ENCODE measurements around the gene HAPSTR1.
"Not testable (repeated sequence)": the region's sequence is repeated elsewhere in the genome, so short reads cannot be mapped to it uniquely, and the experiment has no call there.

The HAPSTR1 gene

DNA sequence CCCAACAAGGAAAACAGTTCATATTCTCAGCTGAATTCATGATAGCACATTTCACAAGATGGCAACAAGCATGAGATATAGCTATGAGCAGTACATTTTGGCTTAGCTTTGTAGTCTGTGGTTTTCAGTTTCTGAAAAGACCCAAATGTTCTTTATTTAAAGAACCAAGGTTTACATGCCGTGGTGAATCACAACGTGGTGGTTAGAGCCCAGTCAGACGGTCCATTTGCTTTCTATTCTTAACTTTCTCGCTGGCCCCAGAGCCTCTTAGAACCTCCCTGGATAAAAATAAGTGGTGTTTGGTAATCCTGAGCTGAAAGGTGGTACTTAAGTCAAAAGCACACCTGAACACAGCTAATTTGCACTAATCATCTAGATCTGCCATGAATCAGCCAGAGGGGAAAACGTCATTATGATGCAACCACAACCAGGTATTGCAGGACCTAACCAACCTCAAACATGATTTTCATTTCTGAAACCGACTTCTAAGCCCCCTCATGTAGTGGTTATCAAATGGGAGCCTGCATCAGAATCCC, 18.6 kb upstream of the HAPSTR1 start:
- DNase-seq: no peak

DNA sequence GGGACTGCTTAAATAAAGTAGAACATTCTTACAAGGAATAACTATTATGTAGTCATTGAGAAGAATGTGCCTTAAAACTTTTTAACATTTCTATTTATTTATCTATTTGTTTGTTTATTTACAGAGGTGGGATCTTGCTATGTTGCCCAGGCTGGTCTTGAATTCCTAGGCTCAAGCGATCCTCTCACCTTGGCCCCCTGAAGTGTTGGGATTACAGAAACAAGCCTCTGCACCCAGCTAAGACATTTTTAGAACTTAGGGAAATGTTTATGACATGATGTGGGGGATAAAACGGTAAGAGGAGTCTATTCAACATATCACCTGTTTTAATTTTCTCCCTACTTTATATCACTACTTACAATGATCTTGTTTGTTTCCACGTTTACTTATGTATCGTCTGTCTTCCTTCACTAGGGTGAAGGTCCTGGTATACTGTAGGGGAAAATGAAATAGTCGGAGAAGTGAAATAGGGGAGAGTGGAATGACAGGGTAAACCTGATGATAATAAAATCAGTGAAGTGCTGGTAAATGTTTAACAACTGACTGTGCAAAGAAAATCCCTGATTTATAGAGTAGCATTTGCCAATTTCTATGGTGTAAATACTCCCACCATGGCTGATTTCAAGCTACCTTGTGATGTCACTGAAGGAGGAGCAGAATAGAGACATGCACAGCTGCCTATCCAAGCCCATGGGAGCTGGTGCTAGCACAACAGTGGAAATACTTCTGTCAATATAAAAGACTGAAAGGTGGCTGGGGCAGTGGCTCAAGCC, 16.0 kb upstream of the HAPSTR1 start:
- DNase-seq: no peak

DNA sequence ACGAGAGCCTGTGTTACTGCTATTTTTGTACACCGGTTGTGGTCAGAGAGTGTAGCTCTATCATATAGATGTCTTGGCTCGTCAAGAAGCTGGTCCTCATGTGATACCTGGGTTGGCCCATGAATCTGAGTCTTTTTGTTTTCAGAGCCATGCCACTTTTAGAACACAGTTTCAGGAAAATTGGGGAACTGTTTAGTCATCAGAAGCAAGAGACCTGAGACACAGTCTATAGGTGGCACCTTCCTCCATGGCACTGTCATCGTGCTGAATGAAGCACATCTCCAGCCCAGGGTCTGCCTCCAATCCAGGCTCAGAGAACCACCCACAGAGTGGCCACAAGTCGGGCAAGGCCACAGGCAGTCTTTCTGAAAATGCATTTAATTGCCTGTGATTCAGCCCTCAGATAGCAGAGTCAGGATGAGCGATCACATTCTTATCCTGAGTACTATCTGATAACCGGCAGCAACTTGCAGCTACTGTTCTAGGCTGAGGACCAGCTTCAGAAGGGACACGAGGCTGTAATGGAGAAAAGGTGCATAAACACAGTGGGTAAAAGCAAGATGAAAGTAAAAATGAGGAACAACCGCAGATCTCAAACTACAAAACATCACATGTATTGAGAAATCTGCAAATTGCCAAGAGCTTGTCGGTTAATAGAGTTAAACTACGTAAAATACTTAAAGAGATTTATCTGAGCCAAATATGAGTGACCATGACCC, 14.2 kb upstream of the HAPSTR1 start:
- no peak for DNase-seq

DNA sequence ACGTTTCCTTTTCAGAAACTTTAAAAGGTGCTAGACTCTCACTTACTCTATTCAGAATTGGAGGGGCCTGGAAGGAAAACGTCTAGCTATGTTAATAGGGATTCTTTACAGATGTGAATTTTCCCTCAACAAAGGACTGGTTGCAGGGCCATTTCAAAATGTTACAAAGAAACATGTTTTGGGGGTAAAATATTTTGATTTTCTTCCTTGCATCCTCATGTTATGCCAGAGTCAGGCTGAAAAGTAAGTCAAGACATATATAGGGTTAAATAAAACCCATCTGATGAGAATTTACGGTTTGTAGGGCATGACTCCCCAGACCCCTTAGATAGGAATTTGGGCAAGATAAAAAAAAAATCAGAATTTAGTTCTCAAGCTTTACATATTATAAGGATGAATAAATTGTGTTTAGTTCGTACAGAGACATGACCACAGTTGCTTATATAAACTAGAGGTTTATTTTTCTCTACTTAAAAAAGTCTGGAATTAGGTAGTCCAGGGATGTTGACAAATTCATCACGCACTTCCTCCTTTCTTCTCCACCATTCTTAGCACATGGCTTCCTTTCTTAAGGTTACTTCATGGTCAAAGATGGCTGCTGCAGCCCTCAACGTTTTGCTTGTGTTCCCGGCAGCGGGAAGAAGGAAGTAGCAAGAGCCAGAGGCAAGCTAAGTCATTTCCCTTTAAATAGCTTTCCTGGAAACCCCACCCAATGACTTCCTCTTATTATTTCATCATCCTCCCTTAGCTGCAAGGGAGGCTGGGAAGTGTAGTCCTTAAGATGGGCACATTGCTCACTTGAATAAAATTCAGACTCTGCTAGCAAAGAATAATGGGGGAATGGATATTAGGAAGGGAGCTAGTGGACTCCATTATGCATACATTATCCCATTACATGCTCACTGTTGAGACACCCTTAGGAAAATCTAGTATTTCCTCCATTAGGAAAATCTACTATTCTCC, 12.7 kb upstream of the HAPSTR1 start:
- DNase-seq: not testable (repeated sequence)

DNA sequence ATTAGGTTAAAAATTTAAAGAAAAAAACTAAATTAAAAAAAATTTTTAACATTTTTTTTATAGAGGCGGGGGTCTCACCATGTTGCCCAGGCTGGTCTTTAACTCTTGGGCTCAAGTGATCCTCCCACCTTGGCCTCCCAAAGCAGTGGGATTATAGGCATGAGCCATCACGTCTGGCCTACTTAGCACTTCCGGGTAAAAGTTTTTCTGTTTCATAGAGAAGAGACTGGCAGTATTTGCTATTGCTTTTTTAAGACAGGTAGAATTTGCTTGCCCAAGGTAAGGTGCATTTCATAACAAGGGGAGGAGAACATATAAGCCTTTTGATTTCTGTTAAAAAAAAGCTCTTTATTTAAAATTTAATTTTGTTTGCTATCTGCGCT, 12.0 kb upstream of the HAPSTR1 start:
- no peak for DNase-seq

DNA sequence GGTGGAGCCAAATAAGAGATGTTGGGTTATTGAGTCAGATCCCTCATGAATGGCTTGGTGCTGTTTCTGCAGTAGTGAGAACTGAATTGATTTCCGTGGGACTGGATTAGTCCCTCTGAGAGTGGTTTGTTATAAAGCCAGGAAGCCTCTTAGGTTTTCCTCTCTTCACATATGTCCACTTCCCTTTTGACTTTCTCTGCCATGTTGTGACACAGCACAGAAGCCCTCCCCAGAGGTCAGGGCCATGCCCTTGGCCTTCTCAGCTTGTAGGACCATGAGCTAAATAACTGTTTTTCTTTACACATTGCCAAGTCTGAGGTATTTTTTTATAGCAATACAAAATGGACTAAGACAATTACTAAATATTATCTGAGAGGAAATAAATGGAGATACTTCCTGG, 10.3 kb upstream of the HAPSTR1 start:
- DNase-seq: no peak

DNA sequence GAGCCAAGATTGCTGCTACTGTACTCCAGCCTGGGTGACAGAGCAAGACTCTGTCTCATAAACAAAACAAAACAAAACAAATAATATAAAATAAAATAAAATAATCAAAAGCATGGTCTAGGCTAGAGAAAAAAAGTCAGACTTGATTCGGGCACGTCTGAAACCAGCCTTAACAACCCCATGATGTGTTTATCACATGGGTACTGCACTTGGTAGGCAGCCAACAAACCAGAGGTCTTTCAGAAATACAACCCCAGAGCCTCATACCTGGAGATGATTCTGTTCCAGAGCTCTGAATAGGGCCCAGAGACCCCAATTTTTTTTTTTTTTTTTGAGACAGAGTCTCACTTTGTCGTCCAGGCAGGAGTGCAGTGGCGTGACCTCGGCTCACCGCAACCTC, 9.6 kb upstream of the HAPSTR1 start:
- no peak for DNase-seq

DNA sequence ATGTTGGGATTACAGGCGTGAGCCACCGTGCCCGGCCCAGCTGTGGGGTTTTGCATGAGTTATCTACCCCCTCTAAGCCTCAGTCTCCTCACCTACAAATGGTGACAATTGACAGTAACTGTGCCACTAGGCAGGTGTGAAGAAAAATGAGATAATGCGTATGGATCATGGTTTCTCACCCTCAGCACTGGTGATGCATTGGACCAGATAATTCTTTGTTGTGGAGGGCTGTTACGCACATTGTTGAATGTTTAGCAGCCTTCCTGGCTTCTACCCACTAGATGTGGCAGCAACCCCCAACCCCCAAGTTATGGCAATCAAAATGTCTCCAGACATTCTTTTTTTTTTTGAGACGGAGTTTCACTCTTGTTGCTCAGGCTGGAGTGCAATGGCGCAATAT, 9.0 kb upstream of the HAPSTR1 start:
- DNase-seq: no peak

DNA sequence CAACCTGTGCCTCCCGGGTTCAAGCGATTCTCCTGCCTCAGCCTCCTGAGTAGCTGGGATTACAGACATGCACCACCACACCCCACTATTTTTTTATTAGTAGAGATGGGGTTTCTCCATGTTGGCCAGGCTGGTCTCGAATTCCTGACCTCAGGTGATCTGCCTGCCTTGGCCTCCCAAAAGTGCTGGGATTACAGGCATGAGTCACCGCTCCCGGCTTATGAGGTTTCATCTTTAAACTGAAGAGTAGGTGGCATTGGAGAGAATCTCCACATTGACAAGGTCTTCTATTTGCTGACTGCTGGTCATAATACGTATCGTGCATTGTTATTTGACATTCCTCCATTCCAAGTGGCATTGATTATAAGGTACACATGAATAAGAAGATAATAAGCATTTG, 3.7 kb upstream of the HAPSTR1 start:
- DNase-seq: not testable (repeated sequence)

DNA sequence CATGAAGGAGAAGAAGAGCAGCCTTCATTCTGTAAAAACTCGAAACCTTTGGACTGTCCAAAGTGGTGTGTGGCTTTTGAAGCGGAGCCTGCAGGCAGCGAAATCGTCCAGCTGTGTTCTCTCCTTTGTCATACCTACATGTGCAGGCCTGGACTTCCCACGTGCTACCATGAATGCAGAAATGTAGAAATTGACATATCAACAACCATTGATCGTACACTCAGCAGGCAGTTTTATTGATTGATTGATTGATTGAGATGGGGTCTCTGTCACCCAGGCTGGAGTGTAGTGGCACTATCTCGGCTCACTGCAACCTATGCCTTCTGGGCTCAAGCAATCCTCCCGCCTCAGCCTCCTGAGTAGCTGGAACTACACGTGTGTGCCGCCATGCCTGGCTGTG, 2.6 kb upstream of the HAPSTR1 start:
- DNase-seq: no peak

DNA sequence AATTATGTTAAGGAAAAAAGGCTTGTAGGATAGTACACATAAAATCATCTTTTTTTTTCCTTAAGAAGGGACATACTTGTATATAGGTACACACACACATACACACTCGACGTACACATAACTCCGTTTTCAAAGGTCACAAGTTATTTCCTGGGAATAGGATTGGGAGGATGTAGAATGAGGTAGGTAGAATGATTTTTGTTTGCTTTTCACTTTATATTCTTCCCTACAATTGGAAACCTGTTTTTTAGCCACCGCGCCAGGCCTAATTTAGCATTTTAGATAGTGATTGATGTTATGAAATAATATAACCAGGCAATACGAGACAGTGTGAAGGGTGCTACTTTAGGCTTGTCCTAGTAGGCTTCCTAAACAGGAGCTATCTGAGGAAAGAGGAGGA, 1.8 kb upstream of the HAPSTR1 start:
- DNase-seq: no peak

DNA sequence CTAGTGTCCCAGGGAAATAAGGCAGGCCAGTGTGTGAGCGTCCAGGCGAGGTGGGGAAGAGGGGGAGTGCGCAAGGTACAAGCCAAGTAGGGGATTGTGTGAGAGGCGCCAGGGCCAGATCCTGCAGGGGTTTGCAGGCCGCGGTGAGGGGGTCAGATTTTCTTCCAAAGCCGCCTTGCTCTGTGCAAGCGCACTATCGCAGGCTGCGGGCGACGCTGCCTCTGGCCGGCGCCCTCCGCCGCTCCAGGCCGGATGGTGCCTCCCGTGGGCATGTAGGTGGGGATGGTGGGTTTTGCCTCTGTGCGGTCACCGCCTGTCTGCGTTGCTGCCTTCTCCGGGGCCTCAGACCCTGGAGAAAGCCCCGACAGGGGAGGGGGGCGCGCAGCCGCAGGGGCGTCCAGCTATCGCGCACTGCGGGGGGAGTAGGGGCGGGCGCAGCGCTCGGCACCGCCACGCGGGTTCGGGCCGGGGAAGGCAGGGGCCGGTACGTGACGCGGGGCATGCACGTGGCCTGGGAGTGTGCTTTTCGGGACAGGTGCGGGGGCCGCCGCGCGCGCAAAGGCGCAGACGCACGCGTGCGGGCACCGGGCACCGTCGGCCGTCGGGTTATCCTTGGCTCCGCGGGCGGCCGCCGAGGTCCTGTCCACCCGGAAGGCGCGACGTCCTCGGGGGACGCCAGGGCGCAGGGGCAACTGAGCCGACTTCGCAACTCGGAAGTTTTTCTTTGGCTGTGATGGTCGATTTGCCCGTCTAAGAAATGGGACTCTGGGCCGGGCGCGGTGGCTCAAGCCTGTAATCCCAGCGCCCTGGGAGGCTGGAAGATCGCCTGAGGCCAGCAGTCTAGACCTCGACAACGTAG, 1.1 kb upstream of the HAPSTR1 start:
- no peak for DNase-seq

DNA sequence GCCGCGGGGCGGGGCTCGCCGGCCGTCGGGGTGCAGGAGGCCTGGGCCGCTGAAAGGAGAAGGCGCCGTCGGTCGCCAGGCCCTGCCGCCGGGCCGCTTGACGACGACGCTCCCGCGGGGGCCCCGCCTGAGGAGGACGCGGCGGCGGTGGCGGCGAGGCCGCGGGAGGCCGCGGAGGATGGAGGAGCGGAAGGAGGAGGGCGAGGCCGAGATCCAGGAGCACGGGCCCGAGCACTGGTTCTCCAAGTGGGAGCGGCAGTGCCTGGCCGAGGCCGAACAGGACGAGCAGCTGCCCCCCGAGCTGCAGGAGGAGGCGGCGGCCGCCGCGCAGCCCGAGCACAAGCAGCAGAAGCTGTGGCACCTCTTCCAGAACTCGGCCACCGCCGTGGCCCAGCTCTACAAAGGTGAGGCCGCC, 430 bp downstream of the HAPSTR1 start:
- DNase-seq: no peak

DNA sequence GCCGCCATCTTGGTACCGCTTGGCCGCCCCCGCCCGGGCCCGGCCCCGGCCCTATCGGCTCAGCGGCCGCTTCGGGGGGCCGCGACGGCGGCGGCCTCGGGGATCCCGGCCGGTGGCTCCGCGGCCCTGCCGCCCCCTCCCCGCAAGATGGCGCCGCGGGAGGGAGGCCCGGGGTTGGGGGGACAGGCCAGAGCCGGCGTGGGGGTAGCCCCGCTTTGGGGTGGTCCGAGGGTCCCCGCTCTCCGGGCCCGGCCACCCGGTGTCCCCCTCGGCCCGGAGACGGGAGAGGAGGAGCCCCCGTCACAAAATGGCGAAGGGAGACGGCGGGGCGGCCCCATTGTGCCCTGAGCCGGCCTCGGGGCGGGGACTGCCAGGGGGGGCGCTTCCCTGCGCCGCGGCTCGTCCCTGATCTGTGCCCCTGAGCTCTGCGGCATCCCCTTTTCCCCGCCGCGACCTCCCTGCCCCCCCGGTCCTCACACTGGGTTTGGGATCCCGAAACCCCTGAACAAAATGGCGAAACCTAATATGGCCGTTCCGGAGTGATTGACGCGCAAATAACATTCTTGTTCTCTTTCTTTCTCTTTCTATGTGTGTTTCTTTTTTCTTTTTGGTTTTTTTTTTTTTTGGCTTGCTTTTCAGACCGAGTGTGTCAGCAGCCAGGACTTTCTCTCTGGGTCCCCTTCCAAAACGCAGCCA, 986 bp downstream of the HAPSTR1 start:
- no peak for DNase-seq

DNA sequence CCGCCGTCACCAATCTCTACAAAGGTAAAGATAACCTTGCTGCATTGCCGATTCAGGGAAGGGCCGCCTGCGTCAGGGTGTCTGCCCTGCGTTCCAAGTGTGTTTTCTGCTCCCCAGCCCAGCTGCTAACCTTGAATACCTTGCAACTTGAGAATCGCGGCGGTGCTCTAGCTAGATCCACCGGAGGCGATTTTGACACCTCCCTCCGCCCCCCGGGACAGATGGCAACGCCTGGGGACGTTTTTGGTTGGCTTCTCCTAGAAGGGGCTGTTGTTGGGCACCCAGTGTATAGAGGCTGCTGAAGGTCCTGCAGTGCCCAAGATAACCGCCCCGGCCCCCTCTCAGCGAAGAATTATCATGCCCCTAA, 1.5 kb downstream of the HAPSTR1 start:
- no peak for DNase-seq

DNA sequence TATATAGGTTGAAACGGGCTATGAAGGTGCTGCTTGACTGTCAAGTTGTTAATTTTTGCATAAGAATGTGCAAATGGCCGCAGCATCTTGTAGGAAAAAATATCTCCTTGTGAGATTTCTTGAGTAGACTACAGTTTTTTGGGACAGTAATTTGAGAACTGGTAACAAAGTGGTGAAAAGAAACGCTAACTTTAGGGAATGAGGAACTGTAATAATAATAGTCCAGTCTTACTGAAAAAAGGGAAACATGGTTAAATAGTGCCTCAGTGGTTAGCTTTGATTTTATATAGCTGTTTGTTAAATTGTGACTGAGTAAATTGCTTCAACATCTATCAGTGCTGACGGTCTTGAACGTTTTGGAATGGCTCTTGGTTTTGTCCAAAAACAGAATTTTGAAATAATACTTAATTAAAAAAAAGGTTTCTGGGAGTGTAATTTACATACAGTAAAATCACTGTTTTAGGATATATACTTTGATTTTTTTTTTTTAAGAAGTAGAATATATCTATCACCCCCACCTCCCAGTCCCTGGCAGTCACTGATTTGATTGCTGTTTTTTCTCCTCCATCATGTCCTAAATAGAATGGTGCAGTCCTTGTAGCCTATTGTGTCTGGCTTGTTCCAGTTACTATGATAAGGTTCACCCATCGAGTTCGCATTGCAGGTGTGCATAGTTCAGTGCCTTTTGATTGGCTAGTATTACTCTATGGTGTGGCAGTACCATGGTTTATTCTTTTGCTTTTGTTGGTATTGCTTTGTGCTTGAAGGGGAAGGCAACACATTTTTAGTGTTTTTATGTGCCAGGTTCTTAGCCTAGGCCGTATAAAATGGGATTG, 2.8 kb downstream of the HAPSTR1 start:
- no peak for DNase-seq

DNA sequence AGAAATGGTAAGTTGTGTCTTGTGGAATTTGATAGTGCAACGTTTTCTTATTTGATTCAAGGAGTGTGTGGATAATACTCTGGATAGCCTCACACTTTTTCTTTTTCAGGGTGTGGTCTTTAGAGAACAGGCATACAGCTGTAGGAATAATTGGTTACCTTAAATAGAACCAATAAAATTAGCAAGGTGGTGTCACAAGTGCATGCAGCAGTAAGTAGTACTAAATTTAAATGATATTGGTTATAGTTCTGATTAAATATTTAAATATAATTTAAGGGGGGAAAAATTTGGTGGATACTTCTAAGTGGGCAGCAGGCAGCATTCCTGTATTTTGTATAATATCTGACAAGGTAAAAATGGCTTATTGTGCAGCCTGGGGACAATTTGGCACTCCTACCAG, 3.7 kb downstream of the HAPSTR1 start:
- DNase-seq: no peak

DNA sequence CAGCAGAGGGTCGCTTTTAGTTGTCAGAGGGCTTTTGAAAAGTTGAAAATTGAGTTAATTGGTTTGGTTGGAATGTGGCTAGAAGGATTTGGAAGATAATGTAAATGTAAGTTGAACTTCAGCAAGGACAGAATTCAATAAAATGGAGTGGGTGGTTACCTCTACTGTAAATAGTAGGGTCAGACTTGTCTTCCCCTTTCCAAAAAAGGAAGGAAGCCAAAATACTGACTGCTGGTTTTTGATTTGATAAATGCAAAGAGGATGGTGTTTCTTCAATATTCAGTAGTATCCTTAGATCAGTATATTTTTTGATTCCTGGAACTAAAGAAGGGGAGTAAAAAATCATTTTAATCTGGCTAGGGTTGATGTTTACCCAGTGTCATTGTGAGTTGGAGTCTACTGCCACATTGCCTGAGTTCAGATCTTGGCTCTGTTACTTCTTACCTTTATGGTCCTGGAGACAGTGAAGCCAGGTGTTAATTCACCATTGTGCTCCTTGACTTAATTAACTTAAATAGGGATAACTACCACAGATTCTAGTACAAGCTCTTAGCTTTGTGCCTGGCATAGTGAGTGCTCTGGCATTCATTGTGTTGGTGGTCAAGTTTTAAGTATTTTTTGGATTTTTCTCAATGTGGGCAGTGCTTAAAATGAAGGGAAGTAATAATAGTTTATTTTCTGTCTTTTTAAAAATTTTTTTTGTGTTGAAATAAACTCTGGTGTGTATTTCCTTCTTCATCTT, 4.4 kb downstream of the HAPSTR1 start:
- DNase-seq: no peak

DNA sequence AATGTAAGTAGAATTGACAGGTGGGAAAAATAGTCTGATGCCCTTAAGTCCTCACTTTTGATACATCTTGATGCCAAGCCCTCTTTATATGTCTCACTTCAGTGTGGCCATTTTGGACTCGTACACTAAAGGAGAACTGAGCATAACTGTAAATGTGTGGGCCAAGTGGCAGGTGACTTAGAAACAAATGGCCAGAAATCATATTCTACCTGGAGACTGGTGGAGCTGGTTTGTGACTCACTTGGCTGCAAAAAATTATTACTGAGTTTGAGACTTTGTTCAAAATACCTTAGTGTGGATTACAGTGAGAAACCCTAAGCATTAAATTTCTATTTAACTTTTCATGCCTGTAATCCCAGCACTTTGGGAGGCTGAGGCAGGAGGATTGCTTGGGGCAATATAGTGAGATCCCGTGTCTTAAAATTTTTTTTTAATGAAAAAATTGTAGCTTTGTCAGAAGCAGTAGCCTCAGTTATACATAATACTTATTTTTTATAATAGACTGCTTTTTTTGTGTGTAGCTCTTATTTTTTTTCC, 5.0 kb downstream of the HAPSTR1 start:
- DNase-seq: no peak

Data from 8988T (cell line).